MCF 10A (cell line): ENCODE results near the gene LDLRAP1. TPM values are rescaled to one million over a fixed set of nuclear protein-coding genes. Genes with fewer than 3 reads are reported as not detected.
A peak's percentile ranks its signal among the peaks of the same experiment; 100 is the strongest.

ENCODE experiments used
- BruUV-seq: library from RNA; stranded (reverse); fragments of 400-500 nt; replicated peaks from 2 replicates; lab custom pipeline; 2021; lab: Mats Ljungman, UMichigan
- CTCF ChIA-PET: fragments of 300-600 bp; sonication (Branson Sonifier 250); formaldehyde crosslinking; extraction: SDS; loops from one replicate; lab custom pipeline; 2021; ENCODE audit warnings: antibody characterized with exemption, inconsistent platforms; lab: Yijun Ruan, JAX
- POLR2A ChIA-PET: fragments of 300-600, 350-650 bp; sonication (Branson Sonifier 250); formaldehyde crosslinking; extraction: SDS; loops from one replicate; lab custom pipeline; 2020; ENCODE audit warnings: antibody characterized with exemption, inconsistent platforms; lab: Yijun Ruan, JAX
- DNase-seq: peaks from one replicate; pipeline ENCODE4 v3.0.0-alpha.2; 2018; ENCODE audit not compliant: unreplicated experiment
- H3K27ac Mint-ChIP-seq: one replicate; pipeline ENCODE4 v1.8.0; 2022; ENCODE audit warnings: mild to moderate bottlenecking, low read depth, mixed read lengths; ENCODE audit not compliant: unreplicated experiment
- H3K27me3 Mint-ChIP-seq: one replicate; pipeline ENCODE4 v1.8.0; 2022; ENCODE audit warnings: mixed read lengths; ENCODE audit not compliant: insufficient read depth, unreplicated experiment
- H3K36me3 Mint-ChIP-seq: one replicate; pipeline ENCODE4 v1.8.0; 2022; ENCODE audit warnings: mild to moderate bottlenecking, moderate library complexity, mixed read lengths; ENCODE audit not compliant: insufficient read depth, unreplicated experiment
- H3K4me1 Mint-ChIP-seq: one replicate; pipeline ENCODE4 v1.8.0; 2022; ENCODE audit warnings: mixed read lengths; ENCODE audit not compliant: insufficient read depth, unreplicated experiment
- H3K4me3 Mint-ChIP-seq: one replicate; pipeline ENCODE4 v1.8.0; 2022; ENCODE audit warnings: mild to moderate bottlenecking, moderate library complexity, mixed read lengths; ENCODE audit not compliant: unreplicated experiment
- H3K9me3 Mint-ChIP-seq: one replicate; pipeline ENCODE4 v1.8.0; 2022; ENCODE audit warnings: mixed read lengths; ENCODE audit not compliant: unreplicated experiment
- CTCF ChIP-seq: fragments of 200-600 bp; IDR thresholded peaks from one replicate; pipeline ENCODE4 v1.8.0; 2022; ENCODE audit warnings: antibody characterized with exemption, mild to moderate bottlenecking; ENCODE audit not compliant: unreplicated experiment
- intact Hi-C: fragments of 100-400 bp; cut with micrococcal nuclease; formaldehyde crosslinking; loops from 2 replicates; pipeline ENCODE4 v1.14.1; 2022
- total RNA-seq: library from RNA; stranded (reverse); gene quantifications from 2 replicates; pipeline ENCODE4 v1.2.3, GENCODE V29; 2022

Gene LDLRAP1
- total RNA-seq, 1 experiment from 2014 or later: 10.3 TPM

DNA sequence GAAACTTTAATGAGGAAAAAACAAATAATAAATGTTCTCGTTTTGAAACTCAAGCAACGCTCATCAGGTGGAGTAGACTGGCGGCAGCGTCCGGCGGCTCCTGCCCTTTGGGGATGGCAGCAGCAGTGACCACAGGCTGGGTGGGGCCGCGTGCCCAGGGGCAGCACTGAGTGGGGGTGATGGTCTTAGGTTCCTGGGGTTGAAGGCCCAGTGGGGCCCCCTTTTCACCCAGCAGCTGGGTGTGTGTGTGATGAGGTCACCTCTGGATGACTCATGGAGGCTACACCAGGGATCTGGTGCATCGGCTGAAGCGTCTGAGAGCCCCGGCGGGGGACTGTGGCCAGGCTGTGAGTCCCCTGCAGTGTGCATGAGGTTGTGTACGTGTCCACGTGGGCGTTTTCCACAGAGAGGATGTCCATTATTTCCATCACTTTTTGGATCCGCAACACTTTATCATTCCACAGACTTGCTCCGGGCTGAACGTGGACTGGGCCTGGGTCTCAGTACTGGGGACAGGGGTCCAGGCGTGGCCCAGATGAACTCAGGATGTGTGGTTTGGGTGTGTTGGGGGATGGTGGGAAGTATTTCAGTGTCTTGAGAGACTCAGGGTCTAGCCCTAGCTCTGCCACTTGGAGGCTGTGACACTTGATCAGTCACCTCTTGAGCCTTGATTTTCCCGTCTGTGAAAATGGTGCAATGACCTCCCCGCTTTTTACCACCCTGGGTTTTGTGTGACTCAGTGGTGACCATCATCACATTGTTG is 25.6 kb downstream of the LDLRAP1 start:
- intact Hi-C loops: no loop called here

GRCh38 chr1:25569597-25570396 is 26.4 kb downstream of the LDLRAP1 start:
- ChIA-PET POLR2A (interaction anchor here (1.3 kb wide), 1 partner anchor 338 kb away, joined by 4 read pairs; no protein-coding TSS in a partner anchor), CTCF (interaction anchor here (0.6 to 1.6 kb wide), 4 partner anchors 20 to 243 kb away, joined by 3 to 4 read pairs (median 4); no protein-coding TSS in a partner anchor)
- Mint-ChIP-seq H3K4me1 (peaks cover 37% of the 10 kb centered on the region), H3K36me3 (peaks cover 15% of the 10 kb centered on the region), H3K27ac (peak overlapping the region; percentile 49), H3K27me3 (no peaks in the 10 kb centered on the region), H3K9me3 (no peaks in the 10 kb centered on the region), H3K4me3 (no peak overlapping the region)
- BruUV-seq: no TSS peak
- no peak for DNase-seq
- no peak for TF ChIP-seq CTCF
- intact Hi-C loops: no loop called here

More for the DNA sequence above, 25.6 kb downstream of the LDLRAP1 start:
- no peak for TF ChIP-seq CTCF
- peak overlapping the region; percentile 49 for H3K27ac Mint-ChIP-seq
- peak; percentile 86 for DNase-seq
- no peaks in the 10 kb centered on the region for H3K9me3 Mint-ChIP-seq
- ChIA-PET POLR2A (interaction anchor here (1.0 kb wide), 2 partner anchors 10 to 26 kb away, joined by 3 to 8 read pairs; partner anchors contain the start of gene LDLRAP1), CTCF (interaction anchor here (0.6 to 1.6 kb wide), 2 partner anchors 19 to 40 kb away, joined by 4 read pairs; no protein-coding TSS in a partner anchor)
- H3K27me3 Mint-ChIP-seq: no peaks in the 10 kb centered on the region
- peak overlapping the region; percentile 38 for H3K4me3 Mint-ChIP-seq
- no TSS peak for BruUV-seq
- H3K4me1 Mint-ChIP-seq: peaks cover 34% of the 10 kb centered on the region
- peaks cover 12% of the 10 kb centered on the region for H3K36me3 Mint-ChIP-seq

- Mint-ChIP-seq H3K4me3 (no peak overlapping the region), H3K27me3 (no peaks in the 10 kb centered on the region), H3K9me3 (no peaks in the 10 kb centered on the region), H3K36me3 (peaks cover 18% of the 10 kb centered on the region), H3K4me1 (peaks cover 37% of the 10 kb centered on the region), H3K27ac (no peak overlapping the region)
- no peak for TF ChIP-seq CTCF
- no peak for DNase-seq
- ChIA-PET CTCF (interaction anchor here (0.6 to 1.0 kb wide), 2 partner anchors 24 to 227 kb away, joined by 3 to 4 read pairs; no protein-coding TSS in a partner anchor), POLR2A (interaction anchor here (1.3 kb wide), 1 partner anchor 339 kb away, joined by 4 read pairs; no protein-coding TSS in a partner anchor)
- no TSS peak for BruUV-seq
- intact Hi-C loops: no loop called here
These were observed 27.6 kb downstream of the LDLRAP1 start for GRCh38 chr1:25570798-25571521.
